Tibial nerve (tissue), 4 donors: ENCODE data around the gene PHLDB3. TPM values are rescaled to one million over a fixed set of nuclear protein-coding genes. Genes with fewer than 3 reads are reported as not detected.
"Not testable (repeated sequence)": the region's sequence is repeated elsewhere in the genome, so short reads cannot be mapped to it uniquely, and the experiment has no call there.

ENCODE experiments used
- DNase-seq, 2 donors: peaks; one replicate each; pipeline ENCODE4 v3.0.0-alpha.2; 2019; ENCODE audit warnings: low spot score in 2 of 2
- H3K27ac ChIP-seq, 4 donors: fragments of 200-600 bp; sonication (generic) in 3 of 4; one replicate each; pipeline ENCODE4 v1.5.1; 2017 to 2019; ENCODE audit warnings: mild to moderate bottlenecking in 1 of 4
- H3K27me3 ChIP-seq, 2 donors: fragments of 200-600 bp; sonication (generic) in 1 of 2; one replicate each; pipeline versions ENCODE4 v1.5.1 to v1.6.0; 2017 to 2019
- H3K36me3 ChIP-seq, 3 donors: fragments of 200-600 bp; sonication (generic); one replicate each; pipeline ENCODE4 v1.5.1; 2018 to 2019
- H3K4me1 ChIP-seq, 4 donors: fragments of 200-600 bp; sonication (generic) in 3 of 4; one replicate each; pipeline ENCODE4 v1.5.1; 2017 to 2019
- H3K4me3 ChIP-seq, 4 donors: fragments of 200-600 bp; sonication (generic) in 3 of 4; one replicate each; pipeline ENCODE4 v1.5.1; 2017 to 2019; ENCODE audit warnings: mild to moderate bottlenecking in 1 of 4, moderate library complexity in 1 of 4
- H3K9me3 ChIP-seq, 4 donors: fragments of 200-600 bp; sonication (generic) in 3 of 4; one replicate each; pipeline ENCODE4 v1.5.1; 2017 to 2019
- EP300 ChIP-seq, 2 donors: sonication (generic); formaldehyde crosslinking; IDR thresholded peaks; one replicate each; pipeline ENCODE4 v1.6.1; 2017; ENCODE audit warnings: antibody characterized with exemption in 2 of 2, mild to moderate bottlenecking in 1 of 2
- POLR2A ChIP-seq, 2 donors: fragments of 450-650 bp; IDR thresholded peaks; one replicate each; pipeline ENCODE4 v1.6.1; 2017; ENCODE audit warnings: antibody characterized with exemption in 2 of 2, mild to moderate bottlenecking in 2 of 2, moderate library complexity in 2 of 2
- WGBS, 2 donors: methylation state at CpG; one replicate each; pipeline ENCODE4 v1.1.5; 2018; 5-methylcytosine and 5-hydroxymethylcytosine counted together
- total RNA-seq, 4 donors: library from RNA; depleted of rRNA; stranded (reverse); fragments of >200 nt; gene quantifications; one replicate each; pipeline ENCODE4 v1.1.0, GENCODE V29; 2016
- TF ChIP-seq, protein P1 (sequence below), 5 experiments: fragments of 200-600 bp in 3 of 5; fragments of 450-650 bp in 2 of 5; sonication (generic) in 3 of 5; IDR thresholded peaks; one replicate each; pipeline ENCODE4 v1.5.1; 2016 to 2019; ENCODE audit warnings: antibody characterized with exemption in 5 of 5, mild to moderate bottlenecking in 3 of 5, moderate library complexity in 2 of 5

Gene PHLDB3
- total RNA-seq, 4 donors from 2014 or later, result 9.8 to 25.5 (median 16.3) TPM

DNA sequence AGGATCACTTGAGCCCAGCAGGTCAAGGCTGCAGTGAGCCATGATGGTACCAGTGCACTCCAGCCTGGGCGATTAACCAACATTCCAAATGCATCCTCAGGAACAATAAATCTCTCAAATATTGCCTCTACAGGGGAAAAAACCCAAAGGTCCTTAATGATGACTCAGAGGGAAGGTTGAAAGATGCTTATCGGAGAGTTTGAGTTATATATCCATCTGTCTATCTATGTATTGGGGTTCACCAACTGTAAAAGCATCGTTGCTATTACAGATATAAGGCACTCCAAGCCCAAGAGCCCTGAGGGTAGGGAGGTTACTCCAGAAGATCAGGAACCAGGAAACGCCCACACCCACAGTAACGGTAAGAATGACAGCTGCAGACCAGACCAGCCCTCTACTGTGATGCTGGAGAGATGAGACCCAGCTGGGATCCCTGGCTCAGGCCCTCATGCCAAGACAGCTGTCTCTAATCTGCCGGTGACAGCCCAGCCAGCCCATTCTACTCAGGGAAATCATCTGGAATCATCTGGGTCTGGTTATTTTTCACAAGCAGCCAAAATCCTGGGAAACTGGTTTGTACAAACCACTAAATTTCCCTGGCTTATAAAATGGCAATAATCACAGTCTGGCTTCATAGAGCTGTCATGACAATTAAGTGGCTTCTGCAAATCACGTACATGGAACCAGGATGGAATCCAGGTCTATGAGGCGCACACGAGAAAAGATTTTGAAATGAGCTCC is 66.1 kb downstream of the PHLDB3 start:
- DNase-seq, result no peak
- peaks cover 0 to 6% (median 0%) of the 10 kb centered on the region in 4 donors for H3K4me1 ChIP-seq
- no peak overlapping the region for H3K27ac ChIP-seq
- no peaks in the 10 kb centered on the region for H3K36me3 ChIP-seq
- TF ChIP-seq POLR2A (IDR thresholded peaks at IDR 0.05) (no peak), EP300 (IDR thresholded peaks at IDR 0.05) (no peak)
- no peaks in the 10 kb centered on the region for H3K27me3 ChIP-seq
- H3K4me3 ChIP-seq, result no peak overlapping the region
- no peaks in the 10 kb centered on the region for H3K9me3 ChIP-seq
- 65% methylated on average over 9 of the region's 9 CpGs for WGBS, 2 donors

DNA sequence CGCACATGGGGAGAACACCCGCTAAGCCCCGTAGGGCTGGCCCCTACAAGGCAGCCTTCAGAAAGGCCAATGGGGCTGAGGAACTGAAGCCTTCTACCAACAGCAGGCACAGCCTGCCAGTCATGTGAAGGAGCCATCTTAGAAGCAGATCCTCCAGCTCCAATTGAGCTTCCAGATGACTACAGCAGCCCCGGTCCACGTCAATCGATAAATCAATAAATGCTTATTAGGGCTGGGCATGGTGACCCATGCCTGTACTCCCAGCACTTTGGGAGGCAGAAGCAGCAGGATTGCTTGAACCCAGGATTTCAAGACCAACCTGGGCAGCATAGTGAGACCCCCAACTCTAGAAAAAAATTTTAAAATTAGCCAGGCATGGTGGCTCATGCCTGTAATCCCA is 66.8 kb downstream of the PHLDB3 start:
- no peaks in the 10 kb centered on the region for H3K27me3 ChIP-seq
- TF ChIP-seq EP300 (IDR thresholded peaks at IDR 0.05) (no peak), POLR2A (IDR thresholded peaks at IDR 0.05) (no peak)
- TF ChIP-seq, protein P1, sequence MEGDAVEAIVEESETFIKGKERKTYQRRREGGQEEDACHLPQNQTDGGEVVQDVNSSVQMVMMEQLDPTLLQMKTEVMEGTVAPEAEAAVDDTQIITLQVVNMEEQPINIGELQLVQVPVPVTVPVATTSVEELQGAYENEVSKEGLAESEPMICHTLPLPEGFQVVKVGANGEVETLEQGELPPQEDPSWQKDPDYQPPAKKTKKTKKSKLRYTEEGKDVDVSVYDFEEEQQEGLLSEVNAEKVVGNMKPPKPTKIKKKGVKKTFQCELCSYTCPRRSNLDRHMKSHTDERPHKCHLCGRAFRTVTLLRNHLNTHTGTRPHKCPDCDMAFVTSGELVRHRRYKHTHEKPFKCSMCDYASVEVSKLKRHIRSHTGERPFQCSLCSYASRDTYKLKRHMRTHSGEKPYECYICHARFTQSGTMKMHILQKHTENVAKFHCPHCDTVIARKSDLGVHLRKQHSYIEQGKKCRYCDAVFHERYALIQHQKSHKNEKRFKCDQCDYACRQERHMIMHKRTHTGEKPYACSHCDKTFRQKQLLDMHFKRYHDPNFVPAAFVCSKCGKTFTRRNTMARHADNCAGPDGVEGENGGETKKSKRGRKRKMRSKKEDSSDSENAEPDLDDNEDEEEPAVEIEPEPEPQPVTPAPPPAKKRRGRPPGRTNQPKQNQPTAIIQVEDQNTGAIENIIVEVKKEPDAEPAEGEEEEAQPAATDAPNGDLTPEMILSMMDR (IDR thresholded peaks at IDR 0.05), result no peak
- H3K36me3 ChIP-seq, result no peaks in the 10 kb centered on the region
- H3K9me3 ChIP-seq, result no peaks in the 10 kb centered on the region
- no peak overlapping the region for H3K4me3 ChIP-seq
- no peak for DNase-seq
- H3K4me1 ChIP-seq, result peaks cover 0 to 6% (median 0%) of the 10 kb centered on the region in 4 donors
- WGBS, 2 donors, result 93 to 95% methylated on average over 6 of the region's 6 CpGs
- no peak overlapping the region for H3K27ac ChIP-seq

DNA sequence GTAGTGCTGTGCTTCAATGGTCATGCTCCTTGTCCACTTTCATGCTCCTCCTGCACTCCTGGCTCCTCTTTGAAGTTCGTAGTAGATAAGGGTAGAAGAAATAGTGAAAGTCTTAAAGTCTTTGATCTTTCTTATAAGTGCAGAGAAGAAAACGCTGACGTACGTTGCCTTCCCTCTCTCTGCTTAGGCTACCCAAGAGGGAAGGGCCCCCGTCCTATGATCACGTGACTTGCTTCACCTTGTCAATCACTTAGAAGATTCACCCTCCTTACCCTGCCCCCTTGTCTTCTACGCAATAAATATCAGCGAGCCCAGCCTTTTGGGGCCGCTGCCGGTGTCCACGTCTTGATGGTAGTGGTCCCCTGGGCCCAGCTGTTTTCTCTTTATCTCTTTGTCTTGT is 67.3 kb downstream of the PHLDB3 start:
- WGBS, 2 donors, result 82 to 90% methylated on average over 11 of the region's 11 CpGs
- H3K9me3 ChIP-seq, H3K27me3 ChIP-seq, H3K4me1 ChIP-seq, H3K27ac ChIP-seq, H3K36me3 ChIP-seq, H3K4me3 ChIP-seq, DNase-seq: not testable (repeated sequence)

DNA sequence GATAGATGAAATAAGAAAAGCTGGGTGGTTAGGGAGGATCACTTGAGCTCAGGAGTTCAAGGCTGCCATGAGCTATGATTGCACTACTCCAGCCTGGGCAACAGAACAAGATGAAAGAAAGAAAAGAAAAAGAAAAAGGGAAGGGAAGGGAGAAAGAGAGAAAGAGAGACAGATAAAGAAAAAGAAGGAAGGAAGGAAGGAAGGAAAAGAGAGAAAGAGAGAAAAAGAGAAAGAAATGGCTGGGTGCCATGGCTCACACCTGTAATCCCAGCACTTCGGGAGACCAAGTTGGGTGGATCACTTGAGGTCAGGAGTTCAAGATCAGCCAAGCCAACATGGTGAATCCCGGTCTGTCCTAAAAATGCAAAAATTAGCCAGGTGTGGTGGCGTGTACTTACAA is 68.8 kb downstream of the PHLDB3 start:
- no peak overlapping the region for H3K27ac ChIP-seq
- H3K9me3 ChIP-seq, result no peaks in the 10 kb centered on the region
- H3K4me1 ChIP-seq, result peaks cover 0 to 6% (median 0%) of the 10 kb centered on the region in 4 donors
- DNase-seq, result no peak
- H3K27me3 ChIP-seq, result no peaks in the 10 kb centered on the region
- TF ChIP-seq EP300 (IDR thresholded peaks at IDR 0.05) (no peak), POLR2A (IDR thresholded peaks at IDR 0.05) (no peak)
- TF ChIP-seq, protein P1 (IDR thresholded peaks at IDR 0.05), result no peak
- H3K4me3 ChIP-seq, result no peak overlapping the region
- 77% methylated on average over 3 of the region's 3 CpGs for WGBS, 2 donors
- H3K36me3 ChIP-seq, result no peaks in the 10 kb centered on the region

DNA sequence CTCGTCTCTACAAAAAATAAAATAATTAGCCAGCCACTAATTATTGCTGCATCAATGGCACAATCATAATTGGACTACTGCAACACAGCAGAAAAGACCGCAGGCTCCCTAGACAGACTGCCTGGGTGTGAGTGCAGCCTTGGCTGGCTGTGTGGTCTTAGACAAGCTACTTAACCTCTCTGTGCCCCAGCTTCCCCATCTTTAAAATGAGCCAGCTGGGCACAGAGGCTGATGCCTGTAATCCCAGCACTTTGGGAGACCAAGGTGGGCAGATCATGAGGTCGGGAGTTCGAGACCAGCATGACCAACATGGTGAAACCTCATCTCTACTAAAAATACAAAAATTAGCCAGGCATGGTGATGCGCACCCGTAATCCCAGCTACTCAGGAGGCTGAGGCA is 70.9 kb downstream of the PHLDB3 start:
- Histone ChIP-seq H3K4me1 (peaks cover 0 to 3% (median 0%) of the 10 kb centered on the region in 4 donors), H3K36me3 (no peaks in the 10 kb centered on the region), H3K4me3 (no peak overlapping the region), H3K27ac (no peak overlapping the region), H3K27me3 (no peaks in the 10 kb centered on the region), H3K9me3 (no peaks in the 10 kb centered on the region)
- TF ChIP-seq EP300 (IDR thresholded peaks at IDR 0.05) (no peak), POLR2A (IDR thresholded peaks at IDR 0.05) (no peak)
- TF ChIP-seq, protein P1 (IDR thresholded peaks at IDR 0.05), result no peak
- DNase-seq, result no peak
- WGBS, 2 donors, result 83 to 89% methylated on average over 6 of the region's 6 CpGs

DNA sequence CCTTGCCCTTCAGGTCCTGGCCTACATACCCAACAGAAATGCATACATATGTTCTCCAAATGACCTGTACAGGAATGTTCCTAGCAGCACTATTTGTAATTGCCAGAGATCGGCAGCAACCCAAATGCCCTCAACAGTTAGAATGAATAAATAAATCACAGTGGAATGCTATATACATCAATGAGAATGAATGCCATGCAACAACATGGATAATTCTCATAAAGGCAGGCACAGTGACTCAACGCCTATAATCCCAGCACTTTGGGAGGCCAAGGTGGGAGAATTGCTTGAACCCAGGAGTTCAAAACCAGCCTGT is 71.2 kb downstream of the PHLDB3 start:
- H3K9me3 ChIP-seq, result no peaks in the 10 kb centered on the region
- TF ChIP-seq, protein P1 (IDR thresholded peaks at IDR 0.05), result no peak
- TF ChIP-seq EP300 (IDR thresholded peaks at IDR 0.05) (no peak), POLR2A (IDR thresholded peaks at IDR 0.05) (no peak)

More for the DNA sequence above, 71.2 kb downstream of the PHLDB3 start:
- no peak overlapping the region for H3K4me3 ChIP-seq
- no peaks in the 10 kb centered on the region for H3K27me3 ChIP-seq
- 80 to 88% methylated on average over 2 of the region's 2 CpGs for WGBS, 2 donors
- H3K4me1 ChIP-seq, result no peaks in the 10 kb centered on the region
- DNase-seq, result no peak
- no peaks in the 10 kb centered on the region for H3K36me3 ChIP-seq
- H3K27ac ChIP-seq, result no peak overlapping the region
